Measurements from ENCODE around the gene CP.
"Not testable (repeated sequence)": the region's sequence is repeated elsewhere in the genome, so short reads cannot be mapped to it uniquely, and the experiment has no call there.

The CP gene

DNA sequence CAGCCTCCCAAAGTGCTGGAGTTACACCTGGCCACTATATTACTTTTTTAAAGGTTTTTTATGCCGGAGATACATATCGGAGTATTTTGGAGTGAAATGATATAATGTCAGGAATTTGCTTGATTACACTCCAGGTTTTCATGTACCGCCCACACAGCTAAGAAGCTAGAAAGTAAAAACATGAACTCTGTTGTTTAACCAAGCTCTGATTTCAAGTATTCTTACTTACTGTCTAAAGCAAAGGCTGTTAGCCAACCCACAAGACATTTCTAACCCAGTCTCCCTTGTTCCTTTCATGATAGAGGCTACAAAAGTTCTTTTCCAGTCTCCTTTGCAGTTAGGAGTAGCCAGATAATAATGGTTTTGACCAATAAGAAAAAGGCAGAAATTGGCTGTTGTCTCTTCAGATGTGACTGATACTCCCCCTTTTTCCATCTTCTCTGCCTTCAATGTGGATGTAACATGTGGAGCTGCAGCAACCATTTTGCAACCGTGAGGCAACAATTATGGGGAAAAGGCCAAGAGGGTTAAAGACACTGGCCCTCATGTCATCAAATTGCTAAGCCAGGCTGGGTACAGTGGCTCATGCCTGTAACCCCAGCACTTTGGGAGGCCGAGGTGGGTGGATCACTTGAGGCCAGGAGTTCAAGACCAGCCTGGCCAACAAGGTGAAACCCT is 6.1 kb upstream of the CP start:
- DNase-seq (ENCODE audit: low read depth in 4 of 4, low spot score in 1 of 4), result no peak

DNA sequence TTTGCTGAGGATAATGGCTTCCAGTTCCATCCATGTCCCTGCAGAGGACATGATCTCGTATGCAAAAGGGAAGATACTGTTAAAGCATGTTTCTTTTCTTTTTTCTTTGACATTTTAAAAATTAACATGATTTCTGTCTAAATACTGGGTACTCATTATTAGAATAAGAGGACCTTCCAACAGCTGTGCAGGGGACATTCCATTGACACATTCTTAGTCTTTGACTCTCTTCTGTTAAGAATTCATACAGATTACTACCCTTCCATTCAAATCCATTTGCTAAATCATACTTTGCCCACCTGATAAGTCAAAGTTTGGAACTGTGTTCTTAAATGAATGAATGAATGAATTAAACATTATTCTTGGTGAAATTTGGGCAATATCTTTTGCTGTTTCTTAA is 5.1 kb upstream of the CP start:
- no peak for DNase-seq (ENCODE audit: low read depth in 4 of 4, low spot score in 1 of 4)

DNA sequence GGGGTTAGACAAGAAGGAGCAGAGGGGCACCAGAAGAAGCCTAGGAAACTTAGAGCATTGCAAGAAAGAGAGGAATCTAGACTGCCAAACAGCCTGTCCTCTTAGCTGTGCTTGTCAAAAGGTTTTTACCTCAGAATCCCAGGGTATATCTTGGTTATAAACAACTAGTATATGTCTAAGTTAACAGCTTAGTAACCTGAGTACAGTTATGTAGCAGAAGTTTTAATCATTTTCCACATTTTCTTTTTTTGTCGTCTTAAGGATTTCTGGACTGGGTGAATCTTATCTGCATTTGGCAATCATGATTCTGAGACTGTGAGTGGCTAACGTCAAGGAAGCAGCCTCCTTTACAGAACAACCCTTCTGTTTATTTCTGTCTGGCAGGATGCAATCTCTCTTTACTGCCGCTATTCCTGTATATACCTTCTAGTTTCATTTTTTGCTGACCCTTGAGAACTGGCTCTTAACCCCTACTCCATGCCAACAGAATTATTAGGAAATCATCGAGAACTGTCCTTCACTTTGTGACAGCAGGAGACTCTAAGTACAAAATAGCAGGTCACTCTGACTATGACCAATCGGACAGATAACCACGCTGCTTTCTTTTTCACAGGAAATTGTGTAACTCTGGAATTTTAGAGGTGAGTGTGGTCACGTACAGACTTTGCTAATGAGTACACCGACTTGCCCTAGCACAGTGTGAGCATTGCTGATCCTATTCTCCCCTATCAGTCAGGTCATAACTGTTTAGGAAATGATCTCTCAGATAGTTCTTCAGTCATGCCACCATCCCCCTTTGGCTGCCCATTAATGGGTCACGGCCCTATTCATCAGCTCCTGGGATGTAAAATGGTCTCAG is 3.3 kb upstream of the CP start:
- DNase-seq (ENCODE audit: low read depth in 4 of 4, low spot score in 1 of 4), result peak in 1 of 4 experiments; percentile 6

DNA sequence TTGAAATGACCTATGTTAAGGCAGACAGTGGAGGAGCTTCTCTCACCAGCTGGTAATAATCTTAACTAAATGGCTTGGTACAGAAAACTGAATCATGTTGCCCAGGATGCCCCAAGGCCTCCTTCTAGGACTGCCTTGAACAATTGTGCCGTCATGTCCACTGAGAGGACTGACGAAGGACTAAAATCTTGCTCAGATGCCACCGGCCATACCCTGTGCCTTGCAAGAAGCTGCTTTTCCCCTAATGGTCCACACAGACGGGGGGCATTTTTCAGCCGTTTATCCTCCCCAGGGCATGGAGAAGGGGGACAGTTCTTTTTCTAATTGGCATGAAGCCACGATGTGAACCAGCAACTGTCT is 1.8 kb upstream of the CP start:
- DNase-seq (ENCODE audit: low read depth in 4 of 4, low spot score in 1 of 4), result no peak

DNA sequence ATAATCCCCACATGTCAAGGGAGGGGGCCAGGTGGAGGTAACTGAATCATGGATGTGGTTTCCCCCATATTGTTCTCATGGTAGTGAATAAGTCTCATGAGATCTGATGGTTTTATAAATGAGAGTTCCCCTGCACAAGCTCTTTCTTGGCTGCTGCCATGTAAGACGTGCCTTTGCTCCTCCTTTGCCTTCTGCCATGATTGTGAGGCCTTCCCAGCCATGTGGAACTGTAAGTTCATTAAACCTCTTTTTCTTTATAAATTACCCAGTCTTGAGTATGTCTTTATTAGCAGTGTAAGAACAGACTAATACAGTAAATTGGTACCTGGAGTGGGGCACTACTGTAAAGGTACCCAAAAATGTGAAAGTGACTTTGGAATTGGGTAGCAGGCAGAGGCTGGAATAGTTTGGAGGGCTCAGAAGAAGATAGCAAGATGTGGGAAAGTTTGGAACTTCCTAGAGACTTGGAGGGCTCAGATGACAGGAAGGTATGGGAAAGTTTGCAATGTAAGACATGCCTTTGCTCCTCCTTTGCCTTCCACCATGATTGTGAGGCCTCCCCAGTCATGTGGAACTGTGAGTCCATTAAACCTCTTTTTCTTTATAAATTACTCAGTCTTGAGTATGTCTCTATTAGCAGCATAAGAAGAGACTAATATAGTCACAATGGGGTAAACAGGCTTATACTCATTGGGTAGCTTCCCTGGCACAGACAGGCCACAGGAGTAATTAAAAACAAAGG is 2.1 kb downstream of the CP start:
- not testable (repeated sequence) for DNase-seq (ENCODE audit: low read depth in 4 of 4, low spot score in 1 of 4)

DNA sequence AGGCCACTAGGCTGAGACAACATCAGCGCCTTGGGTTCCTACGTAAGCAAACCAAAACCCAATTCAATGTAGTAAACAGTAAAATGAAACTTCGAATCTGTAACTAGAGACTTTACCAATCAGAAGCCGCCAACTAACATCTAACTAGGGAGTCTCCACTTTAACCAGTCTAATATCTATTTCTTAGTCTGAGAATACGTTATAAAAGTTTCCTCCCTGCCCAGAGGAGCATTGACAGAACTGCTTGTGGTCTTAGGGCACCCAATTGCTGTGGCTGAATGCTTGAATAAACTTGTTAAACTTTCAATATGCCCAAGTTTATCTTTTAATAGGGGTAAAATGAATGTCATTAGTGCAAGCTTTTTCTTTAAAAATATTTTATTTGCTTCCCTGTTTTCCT is 4.3 kb downstream of the CP start:
- DNase-seq (ENCODE audit: low read depth in 4 of 4, low spot score in 1 of 4), result no peak

DNA sequence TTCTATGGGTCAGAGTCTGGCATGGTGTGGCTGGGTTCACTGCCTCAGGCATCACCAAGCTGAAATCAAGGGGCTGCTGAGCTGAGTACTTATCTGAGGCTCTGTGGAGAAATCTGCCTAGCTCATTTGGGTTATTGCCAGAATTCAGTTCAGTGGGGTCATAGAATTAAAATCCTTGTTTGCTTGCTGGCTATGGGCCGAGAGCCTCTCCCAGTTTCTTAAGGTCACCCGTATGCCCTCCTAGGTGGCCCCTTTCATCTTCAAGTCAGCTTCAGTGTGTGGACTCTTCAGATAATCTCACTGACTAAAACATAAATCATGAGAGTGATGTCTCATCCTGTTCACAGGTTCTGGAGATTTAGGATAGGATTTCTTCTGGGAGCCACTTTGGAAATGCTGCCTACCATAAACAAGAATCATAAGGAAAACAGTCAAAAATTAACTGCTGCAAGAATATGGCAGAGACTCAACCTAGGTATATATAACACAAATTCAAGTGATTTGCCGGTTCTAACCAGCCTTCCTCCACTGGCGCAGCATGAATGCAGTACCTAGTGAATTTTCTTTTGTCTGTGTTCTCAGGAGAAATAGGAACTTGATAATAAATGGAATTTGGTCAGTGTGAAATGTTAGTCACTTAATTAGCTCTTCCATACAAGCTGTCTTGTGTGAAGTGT is 5.3 kb downstream of the CP start:
- DNase-seq (ENCODE audit: low read depth in 4 of 4, low spot score in 1 of 4), result no peak

DNA sequence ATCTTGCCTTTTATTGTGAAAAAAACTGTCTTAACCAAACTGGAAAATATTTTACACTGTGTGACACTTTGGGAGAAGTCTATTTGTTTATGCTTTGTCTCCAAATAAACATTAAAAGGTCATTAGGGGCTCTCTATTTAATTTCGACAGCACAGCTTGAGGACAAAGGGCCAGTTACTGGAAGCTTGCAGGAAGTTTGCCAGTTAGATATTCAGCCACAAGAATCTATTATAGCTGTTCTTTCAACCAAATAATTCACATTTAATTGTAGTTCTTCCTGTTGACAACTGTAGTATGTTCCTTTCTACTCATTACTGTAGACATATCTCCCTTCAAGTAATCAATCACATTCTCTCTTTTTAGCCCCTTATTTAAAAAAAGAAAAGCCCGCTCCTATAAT is 6.1 kb downstream of the CP start:
- DNase-seq (ENCODE audit: low read depth in 4 of 4, low spot score in 1 of 4), result no peak

DNA sequence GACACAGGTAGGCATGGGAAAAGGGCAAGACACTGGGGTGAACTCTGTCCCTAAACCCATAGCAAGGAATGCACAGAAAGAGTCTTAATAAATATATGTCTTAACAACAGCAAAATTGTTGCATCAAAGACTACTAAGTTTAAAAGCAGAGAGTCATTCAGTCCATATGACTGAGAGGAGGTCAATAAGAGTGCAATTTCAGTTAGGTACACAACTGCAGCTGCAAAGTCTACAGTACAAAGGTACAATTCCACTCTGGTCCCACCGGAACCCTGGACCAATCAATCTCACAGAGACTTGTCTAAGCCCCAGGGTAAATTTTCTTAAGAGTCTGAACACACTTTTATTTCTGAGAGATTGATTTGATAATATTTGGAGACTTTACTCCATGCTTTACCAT is 6.9 kb downstream of the CP start:
- DNase-seq (ENCODE audit: low read depth in 4 of 4, low spot score in 1 of 4), result no peak

DNA sequence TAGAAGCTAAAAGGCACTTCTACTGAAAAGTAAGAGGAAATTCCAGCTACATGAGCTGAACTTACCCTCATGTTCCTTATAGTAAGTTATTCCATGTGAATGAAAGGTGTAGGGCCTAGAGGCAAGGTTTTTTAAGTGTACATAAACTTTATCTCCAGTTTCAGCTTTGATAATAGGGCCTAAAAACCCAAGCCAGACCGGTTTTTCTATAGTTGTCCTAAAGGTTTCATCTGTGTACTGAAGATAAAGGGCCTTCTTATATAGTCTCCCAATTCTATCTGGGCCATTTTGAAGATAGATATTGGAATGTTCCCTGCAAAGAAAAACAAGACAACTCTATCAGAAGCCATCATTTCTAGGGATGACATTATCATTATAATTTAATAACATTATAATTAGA is 9.2 kb downstream of the CP start:
- no peak for DNase-seq (ENCODE audit: low read depth in 4 of 4, low spot score in 1 of 4)

DNA sequence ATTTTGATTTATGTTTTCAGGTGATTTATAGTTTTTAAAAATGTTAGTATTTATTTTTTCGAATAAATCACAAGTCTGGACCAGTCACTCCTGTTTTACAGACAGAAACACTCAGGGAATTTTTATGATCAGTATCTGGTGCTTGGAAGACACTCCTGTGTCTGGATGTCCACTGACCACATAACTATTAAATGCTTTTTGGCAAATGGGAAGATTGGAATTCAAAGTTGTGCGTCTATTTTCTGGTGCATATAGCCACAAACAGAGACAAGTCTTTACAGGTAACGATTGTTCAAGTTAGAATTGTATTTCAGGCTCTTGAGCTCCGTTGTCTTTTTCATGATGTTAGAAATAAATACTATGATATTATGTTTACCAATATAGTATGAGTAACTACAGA is 12.2 kb downstream of the CP start:
- no peak for DNase-seq (ENCODE audit: low read depth in 4 of 4, low spot score in 1 of 4)

DNA sequence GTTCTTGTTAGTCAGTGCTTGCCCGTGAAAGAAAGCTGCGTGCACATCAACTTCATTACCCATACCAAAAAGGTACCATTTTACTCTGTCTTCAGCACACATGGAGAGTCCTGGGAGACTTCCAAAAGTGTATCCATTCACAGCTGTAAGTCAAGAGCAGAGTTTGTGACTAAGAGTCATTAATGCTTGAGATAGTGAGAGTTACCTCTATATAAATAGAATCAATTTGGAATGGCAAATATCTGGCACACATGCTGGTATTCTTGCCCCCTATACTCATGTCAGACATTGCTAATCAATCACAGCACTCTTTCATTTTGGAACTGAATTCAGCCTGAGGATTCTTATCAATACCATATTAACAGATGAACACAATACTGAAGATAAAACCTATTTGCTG is 14.2 kb downstream of the CP start:
- DNase-seq (ENCODE audit: low read depth in 4 of 4, low spot score in 1 of 4), result no peak

DNA sequence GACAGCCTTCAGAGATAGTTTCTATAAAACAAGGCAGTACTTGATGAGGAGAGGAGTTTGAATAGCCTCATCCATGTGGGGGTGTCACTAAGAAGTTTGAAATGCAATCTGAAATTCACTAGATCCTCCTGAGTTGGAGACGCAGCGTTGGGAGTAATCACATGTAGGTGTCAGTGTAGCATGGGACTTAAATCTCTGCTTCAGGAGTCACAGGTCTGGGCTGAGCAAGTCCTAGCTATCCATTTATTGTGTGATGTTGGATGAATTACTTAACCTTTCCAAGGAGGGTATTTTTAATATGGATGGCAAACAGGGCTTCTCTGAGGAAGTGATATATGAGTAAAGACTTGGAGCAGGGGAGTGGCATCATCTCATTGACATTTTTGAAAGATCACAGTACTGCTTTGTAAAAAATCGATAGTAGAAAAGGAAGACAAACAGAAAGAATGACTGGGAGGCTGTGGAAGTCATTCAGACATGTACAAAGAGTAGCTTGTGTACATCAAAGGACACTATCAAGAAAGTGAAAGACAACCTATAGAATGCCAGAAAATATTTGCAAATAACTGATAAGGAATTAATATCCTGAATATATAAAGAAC is 17.1 kb downstream of the CP start:
- no peak for DNase-seq (ENCODE audit: low read depth in 4 of 4, low spot score in 1 of 4)

DNA sequence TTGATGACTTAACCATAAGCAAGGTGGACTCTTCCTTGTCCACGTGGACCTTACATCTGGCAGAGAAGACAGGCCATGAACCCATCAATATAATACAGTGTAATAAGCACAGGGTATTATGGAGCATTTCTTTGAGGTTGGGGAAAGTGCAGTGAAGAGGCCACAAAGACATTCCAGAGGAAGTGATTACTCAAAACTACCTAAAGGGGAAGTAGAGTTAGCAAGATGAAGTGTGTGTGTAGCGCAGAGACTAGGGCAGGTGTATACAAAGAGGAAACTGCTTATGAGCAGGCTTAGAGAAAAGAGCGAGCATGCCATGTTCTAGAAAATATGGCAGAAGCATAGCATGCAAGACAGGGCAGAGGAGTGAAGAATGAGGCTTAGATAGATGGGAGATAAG is 17.9 kb downstream of the CP start:
- no peak for DNase-seq (ENCODE audit: low read depth in 4 of 4, low spot score in 1 of 4)

DNA sequence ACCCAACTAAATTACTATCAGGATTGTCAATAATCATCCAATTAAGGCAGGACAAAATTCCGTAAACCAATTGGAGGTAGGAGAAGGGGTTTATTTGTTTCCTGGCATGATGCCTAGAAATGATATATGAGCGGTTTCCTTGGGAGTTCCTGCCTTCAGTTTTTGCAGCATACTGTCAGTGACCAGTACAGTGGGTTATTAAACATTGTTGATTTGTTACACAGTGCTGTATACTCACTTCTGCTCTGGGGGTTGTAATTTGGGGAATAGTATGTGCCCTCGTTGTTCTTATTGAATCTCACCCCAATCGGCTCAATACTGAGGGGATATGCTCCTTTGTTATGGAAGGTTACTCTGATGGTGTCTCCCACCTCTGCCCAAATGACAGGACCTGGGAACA is 22.2 kb downstream of the CP start:
- no peak for DNase-seq (ENCODE audit: low read depth in 4 of 4, low spot score in 1 of 4)

DNA sequence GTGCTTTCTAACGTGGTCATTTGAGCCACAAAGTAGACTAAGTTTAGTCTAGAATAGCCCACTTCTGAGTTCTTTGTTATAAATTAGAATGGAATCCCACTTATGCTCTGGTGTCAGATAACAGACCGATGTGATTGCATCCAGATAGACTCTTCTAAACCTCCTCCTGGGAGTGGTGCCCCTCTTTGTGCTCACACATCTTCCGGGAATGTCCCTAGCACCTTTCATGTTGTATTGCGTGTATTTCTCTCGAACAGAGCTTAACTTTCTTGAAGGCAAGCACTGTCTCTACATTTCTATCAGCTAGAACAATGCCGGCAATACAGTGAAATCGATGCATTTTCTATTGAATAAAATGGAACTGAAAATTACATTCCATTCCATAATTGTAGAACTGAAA is 23.0 kb downstream of the CP start:
- no peak for DNase-seq (ENCODE audit: low read depth in 4 of 4, low spot score in 1 of 4)

DNA sequence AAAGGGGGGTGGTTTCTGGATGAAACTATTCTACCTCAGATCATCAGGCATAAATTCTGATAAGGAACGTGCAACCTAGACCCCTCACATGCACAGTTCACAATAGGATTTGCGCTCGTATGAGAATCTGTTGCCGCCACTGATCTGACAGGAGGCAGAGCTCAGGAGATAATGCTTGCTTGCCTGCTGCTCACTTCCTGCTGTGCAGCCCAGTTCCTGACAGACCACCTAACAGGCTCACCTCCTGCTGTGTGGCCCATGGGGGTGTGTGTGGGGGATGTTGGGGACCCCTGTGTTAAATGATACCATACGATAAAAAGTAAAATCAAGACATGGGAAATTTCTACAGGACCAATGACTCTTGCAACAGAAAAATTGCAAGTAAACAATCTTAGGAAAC is 24.0 kb downstream of the CP start:
- no peak for DNase-seq (ENCODE audit: low read depth in 4 of 4, low spot score in 1 of 4)

DNA sequence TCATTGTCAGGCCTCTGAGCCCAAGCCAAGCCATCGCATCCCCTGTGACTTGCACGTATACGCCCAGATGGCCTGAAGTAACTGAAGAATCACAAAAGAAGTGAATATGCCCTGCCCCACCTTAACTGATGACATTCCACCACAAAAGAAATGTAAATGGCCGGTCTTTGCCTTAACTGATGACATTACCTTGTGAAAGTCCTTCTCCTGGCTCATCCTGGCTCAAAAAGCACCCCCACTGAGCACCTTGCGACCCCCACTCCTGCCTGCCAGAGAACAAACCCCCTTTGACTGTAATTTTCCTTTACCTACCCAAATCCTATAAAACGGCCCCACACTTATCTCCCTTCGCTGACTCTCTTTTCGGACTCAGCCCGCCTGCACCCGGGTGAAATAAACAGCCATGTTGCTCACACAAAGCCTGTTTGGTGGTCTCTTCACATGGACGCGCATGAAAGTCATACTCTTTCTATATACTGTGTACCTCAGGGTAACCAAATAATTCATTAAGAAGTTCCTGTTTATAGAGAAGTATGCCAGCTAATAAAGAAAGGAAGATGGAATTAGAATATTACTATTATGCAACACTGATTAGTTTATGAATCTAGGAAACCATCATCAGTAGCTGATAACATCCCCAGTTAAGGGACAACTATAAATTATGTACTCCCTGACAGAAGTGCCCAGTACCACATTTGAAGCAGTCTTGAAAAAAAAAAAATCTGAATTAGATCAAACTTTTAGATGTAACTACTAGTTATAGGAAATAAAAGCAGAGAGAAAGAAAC is 24.6 kb downstream of the CP start:
- not testable (repeated sequence) for DNase-seq (ENCODE audit: low read depth in 4 of 4, low spot score in 1 of 4)

DNA sequence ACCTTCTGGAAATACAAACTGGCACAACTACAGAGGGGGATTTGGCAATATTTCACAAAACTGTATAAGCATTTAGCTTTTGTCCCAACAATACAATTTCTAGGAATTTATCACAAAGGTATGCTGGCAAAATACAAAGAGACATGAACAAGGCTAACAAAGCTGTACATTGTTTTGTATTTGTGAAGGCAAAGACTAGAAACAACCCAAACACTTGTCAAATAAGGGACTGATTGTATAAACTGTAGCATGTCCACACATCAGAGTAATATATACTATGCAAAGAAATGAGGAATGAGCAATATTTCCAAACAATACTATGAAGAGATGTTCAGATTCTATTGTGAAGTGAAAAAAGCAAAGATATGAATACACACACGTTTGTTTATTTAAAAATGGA is 26.4 kb downstream of the CP start:
- DNase-seq (ENCODE audit: low read depth in 4 of 4, low spot score in 1 of 4), result no peak

DNA sequence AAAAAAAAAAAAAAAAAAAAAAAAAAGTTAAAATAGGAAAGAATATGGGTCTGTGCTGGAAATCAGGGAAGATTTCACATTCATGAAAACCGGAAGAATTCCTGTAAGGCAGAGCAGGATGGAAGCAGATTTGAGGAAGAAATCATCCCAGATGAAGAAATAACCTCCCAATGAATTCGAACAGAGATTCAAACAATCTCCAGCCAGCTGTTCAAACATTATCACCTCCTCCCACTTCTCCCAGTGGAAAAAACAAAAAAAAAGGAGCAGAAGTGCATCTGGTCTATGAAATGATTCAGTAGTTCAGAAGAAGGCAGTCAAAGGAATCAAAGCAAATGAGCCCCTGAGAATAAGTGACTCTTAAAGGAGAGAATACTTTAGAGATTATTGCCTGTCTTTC is 33.1 kb downstream of the CP start:
- DNase-seq (ENCODE audit: low read depth in 4 of 4, low spot score in 1 of 4), result no peak

DNA sequence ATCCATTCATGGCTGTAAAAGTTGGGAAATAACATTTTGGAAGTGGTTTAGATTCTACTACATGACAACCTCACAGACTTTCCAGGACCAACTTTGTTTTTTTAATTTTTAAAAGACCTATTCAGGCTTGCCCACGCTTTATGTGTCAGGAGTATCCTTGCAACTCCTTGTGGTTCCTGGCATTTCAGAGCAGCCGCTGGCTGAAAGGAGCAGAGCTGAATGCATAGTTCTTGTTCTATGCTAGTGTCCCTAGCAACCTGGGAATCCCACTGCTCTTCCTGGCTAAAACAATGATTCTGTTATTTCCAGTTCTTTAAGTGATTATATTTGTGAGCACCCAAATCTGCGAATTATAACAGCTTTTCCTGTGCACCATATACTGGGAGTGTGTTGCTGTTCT is 34.9 kb downstream of the CP start:
- no peak for DNase-seq (ENCODE audit: low read depth in 4 of 4, low spot score in 1 of 4)

Data from stimulated activated CD4-positive, alpha-beta T cell treated with anti-CD3 and anti-CD28 coated beads, Interleukin-1b, Interleukin-23, amount 100 ng/mL, for 24 hours (primary cell).